Measurements from ENCODE around the gene CISTR.
"Not testable (repeated sequence)": the region's sequence is repeated elsewhere in the genome, so short reads cannot be mapped to it uniquely, and the experiment has no call there.

The CISTR gene

GRCh38 chr12:53751336-53752191, at the start of gene CISTR:
CISTR (minus strand) TSS chr12:53751979.
- no peak for DNase-seq

DNA sequence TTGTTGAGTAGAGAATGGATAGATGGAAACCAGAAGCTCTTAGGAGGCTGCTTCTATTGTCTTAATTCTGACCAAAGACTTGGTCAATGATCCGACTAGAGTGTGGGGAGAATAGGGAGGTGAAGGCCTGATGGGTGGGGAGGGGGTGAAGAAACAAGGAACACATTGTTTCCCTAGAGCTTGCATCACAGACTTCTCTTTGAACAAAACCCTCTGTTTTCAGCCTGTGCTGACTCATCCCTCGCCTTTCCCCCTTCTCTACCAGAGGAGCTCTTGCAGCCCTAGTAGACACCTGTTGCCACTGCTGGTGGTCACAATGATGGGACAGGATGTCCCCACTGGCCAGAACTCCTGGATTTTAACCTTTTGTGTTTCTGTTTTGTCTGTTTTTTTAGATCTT, 46.8 kb upstream of the CISTR start:
- DNase-seq = no peak

DNA sequence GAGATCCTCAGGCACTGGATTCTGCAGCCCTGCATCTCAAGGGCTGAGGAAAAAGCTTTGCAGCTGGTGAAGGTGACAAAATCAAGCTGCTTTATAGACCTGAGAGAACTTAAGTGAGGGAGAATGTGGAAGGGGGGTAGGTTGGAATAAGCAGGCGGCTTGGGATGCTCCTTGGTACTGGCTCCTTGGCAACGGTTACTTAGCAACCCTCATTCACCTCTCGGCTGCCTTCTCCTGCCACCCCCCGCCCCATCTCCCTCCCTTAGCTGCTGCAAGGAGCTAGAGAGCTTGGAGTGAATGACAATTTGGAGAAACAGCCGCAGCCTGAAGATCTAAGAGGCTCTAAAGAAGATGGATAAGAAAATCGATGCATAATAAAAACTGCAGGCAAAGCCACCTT, 44.1 kb upstream of the CISTR start:
- DNase-seq = no peak

- DNase-seq = no peak
These were observed 41.4 kb upstream of the CISTR start for GRCh38 chr12:53793221-53793620.

GRCh38 chr12:53791735-53792326, 40.1 kb upstream of the CISTR start:
- peak; percentile 23 for DNase-seq

- no peak for DNase-seq
These were observed 37.8 kb upstream of the CISTR start for GRCh38 chr12:53789570-53789969.

DNA sequence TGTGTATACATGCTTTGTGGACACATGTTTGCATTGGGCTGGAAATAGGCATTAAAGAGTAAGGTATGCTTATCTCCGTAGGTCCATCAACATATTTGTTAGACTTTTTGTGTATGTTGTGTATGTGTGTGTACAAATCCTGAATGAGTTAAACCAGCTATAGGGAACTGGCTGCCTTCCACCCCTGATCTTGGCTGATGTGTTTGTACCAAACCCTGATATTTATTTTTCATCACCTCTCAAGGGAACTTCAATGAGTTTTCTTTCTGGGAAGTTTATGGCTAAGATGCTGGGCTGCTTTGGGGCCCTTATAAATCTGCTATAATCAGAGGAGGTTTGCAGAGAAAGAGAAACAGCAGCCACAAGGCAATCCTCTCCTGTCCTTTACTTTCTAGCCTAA, 37.1 kb upstream of the CISTR start:
- no peak for DNase-seq

GRCh38 chr12:53786411-53786810, 34.6 kb upstream of the CISTR start:
- DNase-seq = no peak

GRCh38 chr12:53785161-53785560, 33.4 kb upstream of the CISTR start:
- DNase-seq = no peak

GRCh38 chr12:53782093-53782703, 30.4 kb upstream of the CISTR start:
- no peak for DNase-seq

DNA sequence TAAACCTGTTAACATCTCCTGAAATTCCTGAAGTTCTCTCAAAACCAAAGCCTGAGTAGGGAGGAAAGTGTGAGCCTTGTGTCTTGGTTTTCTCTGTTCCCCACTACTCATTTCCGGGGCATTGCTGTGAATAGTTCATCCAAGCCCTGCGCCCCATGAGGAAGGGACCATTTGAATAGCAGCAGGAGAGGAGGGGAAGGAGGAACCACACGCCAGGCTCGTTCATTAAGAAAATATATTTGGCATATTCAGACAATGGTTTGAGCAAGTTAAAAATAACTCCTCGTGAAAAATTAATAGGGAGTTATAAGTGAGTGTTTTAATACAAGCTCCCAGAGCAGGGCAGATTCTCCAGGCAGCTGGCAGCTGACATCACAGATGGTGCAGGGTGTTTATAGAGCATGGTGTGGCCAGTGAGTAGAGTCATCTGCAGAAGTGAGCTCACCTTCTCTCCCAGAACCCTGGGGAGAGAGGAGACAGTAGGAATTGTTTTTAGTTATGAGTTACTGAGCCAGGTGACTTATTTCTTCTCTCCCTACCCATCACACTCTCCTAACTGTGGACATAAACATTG, 29.5 kb upstream of the CISTR start:
- no peak for DNase-seq

DNA sequence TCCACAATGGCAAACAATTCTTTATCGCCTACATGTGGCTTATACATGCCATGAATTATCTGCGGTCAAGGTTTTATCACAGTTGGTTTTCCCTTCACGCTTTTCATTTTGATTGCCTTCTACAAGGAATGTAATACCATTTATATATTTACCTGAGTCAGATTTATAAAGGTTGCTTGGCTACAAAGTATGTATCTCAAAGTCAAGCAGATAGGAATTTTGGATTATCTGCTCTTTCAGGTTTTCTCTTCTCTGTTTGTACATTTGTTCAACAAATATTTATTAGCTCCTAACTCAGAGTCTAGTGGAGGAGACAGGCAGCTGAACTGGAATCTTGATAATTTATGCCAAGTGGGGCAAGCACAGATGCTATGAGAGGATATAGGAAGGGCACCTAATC, 28.5 kb upstream of the CISTR start:
- DNase-seq = no peak

DNA sequence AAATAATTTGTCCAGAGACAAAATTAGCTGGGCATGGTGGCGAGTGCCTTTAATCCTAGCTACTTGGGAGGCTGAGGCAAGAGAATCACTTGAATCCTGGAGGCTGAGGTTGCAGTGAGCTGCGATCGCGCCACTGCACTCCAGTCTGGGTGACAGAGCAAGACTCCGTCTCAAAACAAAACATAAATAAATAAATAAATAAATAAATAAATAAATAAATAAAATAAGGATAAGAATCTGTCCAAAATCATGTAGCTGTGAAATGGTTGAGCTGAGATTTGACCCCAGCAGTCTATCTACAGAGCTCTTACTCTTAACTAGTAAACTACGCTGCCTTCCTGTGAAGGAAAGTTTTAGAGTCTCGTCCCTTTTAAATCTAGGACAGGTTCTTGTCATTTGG, 27.9 kb upstream of the CISTR start:
- DNase-seq = not testable (repeated sequence)

GRCh38 chr12:53777936-53778644, 26.3 kb upstream of the CISTR start:
- no peak for DNase-seq

- DNase-seq = no peak
These were observed 25.6 kb upstream of the CISTR start for GRCh38 chr12:53777412-53777811.

GRCh38 chr12:53776872-53777271, 25.1 kb upstream of the CISTR start:
- no peak for DNase-seq

- DNase-seq = no peak
These were observed 23.8 kb upstream of the CISTR start for GRCh38 chr12:53775478-53776145.

- peak; percentile 96 for DNase-seq
These were observed 18.5 kb upstream of the CISTR start for GRCh38 chr12:53770281-53770680.

DNA sequence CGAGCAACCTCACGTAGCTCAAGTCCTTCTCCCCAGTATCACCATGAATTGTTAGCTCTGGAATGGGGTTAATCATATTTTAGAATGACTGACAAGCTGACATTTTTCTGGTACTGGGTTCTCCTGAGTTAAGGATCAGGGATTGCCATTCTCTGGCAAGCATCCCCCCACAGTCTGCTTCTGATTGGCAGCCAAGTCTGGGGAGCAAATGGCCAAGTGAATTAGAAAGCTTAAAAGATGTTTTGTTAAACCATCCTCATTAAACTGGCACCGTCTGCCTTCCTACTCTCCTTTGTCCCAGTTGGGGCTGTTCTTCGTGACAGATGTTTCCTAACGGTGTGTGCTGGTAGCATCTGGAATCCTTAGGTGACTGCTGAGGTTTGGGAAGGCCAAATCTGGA, 17.2 kb upstream of the CISTR start:
- DNase-seq = no peak

DNA sequence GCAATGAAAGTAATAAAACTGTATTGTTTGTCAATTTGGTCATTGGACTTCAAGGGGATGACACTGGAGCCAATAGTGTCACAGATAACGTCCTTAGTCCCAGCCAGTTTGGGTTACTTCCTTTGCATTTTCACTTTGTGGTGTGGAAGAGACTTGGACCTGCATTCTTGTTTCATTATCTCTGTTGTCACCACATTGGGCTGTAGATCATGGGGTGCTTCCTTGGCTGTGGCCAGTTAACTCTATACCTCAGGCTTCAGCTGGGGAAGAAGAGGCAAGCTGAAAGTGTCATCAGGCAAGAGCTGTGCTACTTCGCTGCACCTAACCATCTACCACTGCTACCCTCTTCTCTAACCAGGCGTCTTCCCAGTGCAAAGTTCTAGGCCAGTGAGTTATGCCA, 15.1 kb upstream of the CISTR start:
- DNase-seq = peak; percentile 70

DNA sequence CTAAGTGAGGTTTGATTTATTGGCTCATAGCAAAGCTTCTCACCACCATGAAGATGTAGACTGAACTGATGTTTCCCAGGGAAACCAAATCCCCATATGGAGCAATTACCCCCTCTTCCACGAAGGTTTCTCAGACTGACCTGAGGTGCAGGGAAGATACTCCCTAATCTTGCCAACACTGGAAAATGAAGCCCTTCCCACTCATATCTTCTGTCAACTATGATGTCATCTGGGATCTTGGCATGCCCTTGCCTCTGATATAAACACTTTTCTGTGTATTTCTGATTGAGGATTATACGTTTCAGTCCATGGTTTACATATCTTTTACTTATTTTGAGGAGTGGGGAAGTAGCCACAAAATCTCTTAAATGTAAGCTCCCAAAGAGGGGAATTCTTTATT, 14.1 kb upstream of the CISTR start:
- DNase-seq = no peak

DNA sequence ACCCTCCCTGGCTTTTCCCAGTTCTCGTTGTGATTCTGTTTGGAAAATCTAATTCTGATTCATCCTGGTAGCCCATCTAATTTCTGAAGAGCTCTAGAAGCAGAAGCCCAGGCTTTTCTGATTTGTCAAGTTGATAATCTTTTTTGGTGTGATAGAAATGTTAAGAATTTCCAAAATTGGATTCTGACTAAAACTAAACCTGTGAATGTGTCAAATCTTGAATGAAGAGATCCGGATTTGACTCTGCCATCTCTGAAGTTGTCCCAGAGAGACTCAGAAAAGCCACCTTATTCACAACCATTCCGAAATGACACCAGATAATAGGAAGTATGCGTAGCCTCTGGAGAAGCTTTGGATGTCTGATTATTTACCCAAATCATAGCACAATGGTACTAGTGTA, 12.8 kb upstream of the CISTR start:
- no peak for DNase-seq

- not testable (repeated sequence) for DNase-seq
These were observed 11.0 kb upstream of the CISTR start for GRCh38 chr12:53762793-53763192.
